Suprapubic skin (tissue), 3 donors: ENCODE results near the gene KRT12.

Experiments
- EP300 ChIP-seq: sonication (generic); formaldehyde crosslinking; IDR thresholded peaks from one replicate; pipeline ENCODE4 v1.6.1; 2017; ENCODE audit warnings: antibody characterized with exemption
- POLR2A ChIP-seq, 2 donors: fragments of 450-650 bp; IDR thresholded peaks; one replicate each; pipeline ENCODE4 v1.6.1; 2017; ENCODE audit warnings: antibody characterized with exemption in 2 of 2, mild to moderate bottlenecking in 2 of 2, moderate library complexity in 2 of 2
- TF ChIP-seq, protein P1 (sequence below), 2 donors: fragments of 200-600 bp in 1 of 2; fragments of 450-650 bp in 1 of 2; sonication (generic) in 1 of 2; IDR thresholded peaks; one replicate each; pipeline ENCODE4 v1.5.1; 2016 to 2019; ENCODE audit warnings: antibody characterized with exemption in 2 of 2, mild to moderate bottlenecking in 1 of 2, moderate library complexity in 1 of 2

DNA sequence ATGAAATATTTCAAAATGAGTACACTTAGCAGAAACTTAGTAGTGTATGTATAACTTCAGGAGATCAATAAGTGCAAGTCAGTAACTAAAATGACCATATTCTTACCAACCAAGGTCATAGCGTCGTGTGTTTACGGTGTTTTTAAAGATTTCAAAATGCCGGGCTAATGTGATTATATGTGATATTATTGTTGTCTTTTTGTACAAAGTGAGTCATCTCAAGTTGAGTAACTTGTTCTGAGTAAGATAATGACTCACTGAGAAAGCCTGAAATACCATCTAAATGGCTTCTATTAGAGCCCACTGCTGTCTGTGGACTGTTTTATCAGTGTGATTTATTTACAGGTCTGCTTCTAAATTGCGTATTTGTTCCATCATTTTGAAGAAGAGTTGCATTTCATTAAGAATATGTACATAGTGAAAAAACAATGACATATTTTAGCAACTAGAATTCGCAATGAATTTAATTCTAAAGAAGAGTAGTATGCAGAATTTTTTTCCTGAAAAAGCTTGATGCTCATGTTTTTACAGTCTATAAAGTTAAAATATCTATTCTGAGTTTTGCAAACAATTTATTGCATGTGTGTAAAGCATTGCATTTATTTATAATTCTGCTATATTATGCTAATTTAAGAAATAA lies 12.7 kb downstream of the KRT12 start:
- TF ChIP-seq, protein P1, sequence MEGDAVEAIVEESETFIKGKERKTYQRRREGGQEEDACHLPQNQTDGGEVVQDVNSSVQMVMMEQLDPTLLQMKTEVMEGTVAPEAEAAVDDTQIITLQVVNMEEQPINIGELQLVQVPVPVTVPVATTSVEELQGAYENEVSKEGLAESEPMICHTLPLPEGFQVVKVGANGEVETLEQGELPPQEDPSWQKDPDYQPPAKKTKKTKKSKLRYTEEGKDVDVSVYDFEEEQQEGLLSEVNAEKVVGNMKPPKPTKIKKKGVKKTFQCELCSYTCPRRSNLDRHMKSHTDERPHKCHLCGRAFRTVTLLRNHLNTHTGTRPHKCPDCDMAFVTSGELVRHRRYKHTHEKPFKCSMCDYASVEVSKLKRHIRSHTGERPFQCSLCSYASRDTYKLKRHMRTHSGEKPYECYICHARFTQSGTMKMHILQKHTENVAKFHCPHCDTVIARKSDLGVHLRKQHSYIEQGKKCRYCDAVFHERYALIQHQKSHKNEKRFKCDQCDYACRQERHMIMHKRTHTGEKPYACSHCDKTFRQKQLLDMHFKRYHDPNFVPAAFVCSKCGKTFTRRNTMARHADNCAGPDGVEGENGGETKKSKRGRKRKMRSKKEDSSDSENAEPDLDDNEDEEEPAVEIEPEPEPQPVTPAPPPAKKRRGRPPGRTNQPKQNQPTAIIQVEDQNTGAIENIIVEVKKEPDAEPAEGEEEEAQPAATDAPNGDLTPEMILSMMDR (IDR thresholded peaks at IDR 0.05) = no peak
- TF ChIP-seq POLR2A (IDR thresholded peaks at IDR 0.05) (no peak), EP300 (no peak)
